Hematopoietic multipotent progenitor cell treated with erythropoietin and hydrocortisone succinate and interleukin-3 and kit ligand, for 17 days (in vitro differentiated cells): ENCODE measurements around the gene ZNF653.

Experiments
- DNase-seq: peaks from one replicate; pipeline ENCODE4 v3.0.0-alpha.2; 2015; ENCODE audit warnings: low spot score

ZNF653 gene, protein sequence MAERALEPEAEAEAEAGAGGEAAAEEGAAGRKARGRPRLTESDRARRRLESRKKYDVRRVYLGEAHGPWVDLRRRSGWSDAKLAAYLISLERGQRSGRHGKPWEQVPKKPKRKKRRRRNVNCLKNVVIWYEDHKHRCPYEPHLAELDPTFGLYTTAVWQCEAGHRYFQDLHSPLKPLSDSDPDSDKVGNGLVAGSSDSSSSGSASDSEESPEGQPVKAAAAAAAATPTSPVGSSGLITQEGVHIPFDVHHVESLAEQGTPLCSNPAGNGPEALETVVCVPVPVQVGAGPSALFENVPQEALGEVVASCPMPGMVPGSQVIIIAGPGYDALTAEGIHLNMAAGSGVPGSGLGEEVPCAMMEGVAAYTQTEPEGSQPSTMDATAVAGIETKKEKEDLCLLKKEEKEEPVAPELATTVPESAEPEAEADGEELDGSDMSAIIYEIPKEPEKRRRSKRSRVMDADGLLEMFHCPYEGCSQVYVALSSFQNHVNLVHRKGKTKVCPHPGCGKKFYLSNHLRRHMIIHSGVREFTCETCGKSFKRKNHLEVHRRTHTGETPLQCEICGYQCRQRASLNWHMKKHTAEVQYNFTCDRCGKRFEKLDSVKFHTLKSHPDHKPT

DNA sequence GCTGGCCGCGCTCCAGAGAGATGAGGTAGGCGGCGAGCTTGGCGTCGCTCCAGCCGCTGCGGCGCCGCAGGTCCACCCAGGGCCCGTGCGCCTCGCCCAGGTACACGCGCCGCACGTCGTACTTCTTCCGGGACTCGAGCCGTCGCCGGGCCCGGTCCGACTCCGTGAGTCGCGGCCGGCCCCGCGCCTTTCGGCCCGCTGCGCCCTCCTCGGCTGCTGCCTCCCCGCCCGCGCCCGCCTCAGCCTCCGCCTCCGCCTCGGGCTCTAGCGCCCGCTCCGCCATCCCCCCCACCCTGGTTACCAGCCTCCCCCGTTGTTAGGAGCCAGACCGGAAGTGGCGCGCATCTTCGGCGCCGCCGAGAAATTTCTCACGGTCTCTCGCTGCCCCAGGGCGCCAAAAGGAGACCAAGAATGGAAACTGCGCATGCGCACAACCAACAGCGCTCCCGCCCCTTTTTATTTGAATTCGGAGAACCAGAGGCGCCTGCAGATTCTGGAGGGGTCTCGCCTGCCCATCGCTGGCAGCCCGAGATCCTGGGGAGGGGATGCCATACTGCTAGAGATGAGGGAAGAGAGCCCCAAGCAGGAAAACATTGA, at the start of gene ZNF653:
Gene ZNF653, minus strand, starts transcription at position 336 of the 597 bp plus-strand sequence. Its CDS starts 53 bp downstream, at position 283.
- peak; percentile 98 for DNase-seq

GRCh38 chr19:11555246-11555645, 49.6 kb upstream of the ZNF653 start:
- no peak for DNase-seq

- DNase-seq = no peak
These were observed 48.5 kb upstream of the ZNF653 start for GRCh38 chr19:11554160-11554559.

GRCh38 chr19:11552666-11553372, 47.2 kb upstream of the ZNF653 start:
- DNase-seq = no peak

- peak; percentile 37 for DNase-seq
These were observed 46.1 kb upstream of the ZNF653 start for GRCh38 chr19:11551603-11552235.

GRCh38 chr19:11550265-11550664, 44.6 kb upstream of the ZNF653 start:
- DNase-seq = no peak

- no peak for DNase-seq
These were observed 43.8 kb upstream of the ZNF653 start for GRCh38 chr19:11549386-11549953.

DNA sequence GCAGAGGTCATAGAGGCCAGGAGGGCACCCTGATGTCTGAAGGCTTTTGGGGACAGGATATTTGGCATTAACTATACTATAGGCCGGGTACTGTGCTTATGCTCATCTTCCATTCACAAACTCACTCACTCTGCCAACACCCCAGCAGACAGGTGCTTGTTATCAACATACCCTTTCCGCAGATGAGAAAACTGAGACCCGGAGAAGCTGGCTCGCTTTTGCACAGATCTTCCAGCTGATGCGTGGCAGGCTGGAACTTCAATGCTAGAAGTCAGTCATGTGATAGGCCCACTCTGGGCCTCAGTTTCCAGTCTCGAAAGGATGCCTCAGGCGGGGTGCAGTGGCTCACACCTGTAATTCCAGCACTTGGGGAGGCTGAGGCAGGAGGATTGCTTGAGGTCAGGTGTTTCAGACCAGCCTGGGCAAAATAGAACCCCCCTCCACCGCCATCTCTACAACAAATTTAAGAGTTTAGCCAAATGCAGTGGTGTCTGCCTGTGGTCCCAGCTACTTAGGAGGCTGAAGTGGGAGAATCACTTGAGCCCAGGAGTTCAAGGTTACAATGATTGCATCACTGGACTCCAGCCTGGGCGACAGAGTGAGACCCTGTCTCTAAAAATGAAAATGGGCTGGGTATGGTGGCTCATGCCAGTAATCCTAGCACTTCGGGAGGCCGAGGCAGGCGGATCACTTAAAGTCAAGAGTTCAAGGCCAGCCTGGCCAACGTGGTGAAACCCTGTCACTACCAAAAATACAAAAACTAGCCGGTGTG, 42.5 kb upstream of the ZNF653 start:
- no peak for DNase-seq

- no peak for DNase-seq
These were observed 35.6 kb upstream of the ZNF653 start for GRCh38 chr19:11541238-11541637.

- DNase-seq = no peak
These were observed 35.0 kb upstream of the ZNF653 start for GRCh38 chr19:11540645-11541044.

DNA sequence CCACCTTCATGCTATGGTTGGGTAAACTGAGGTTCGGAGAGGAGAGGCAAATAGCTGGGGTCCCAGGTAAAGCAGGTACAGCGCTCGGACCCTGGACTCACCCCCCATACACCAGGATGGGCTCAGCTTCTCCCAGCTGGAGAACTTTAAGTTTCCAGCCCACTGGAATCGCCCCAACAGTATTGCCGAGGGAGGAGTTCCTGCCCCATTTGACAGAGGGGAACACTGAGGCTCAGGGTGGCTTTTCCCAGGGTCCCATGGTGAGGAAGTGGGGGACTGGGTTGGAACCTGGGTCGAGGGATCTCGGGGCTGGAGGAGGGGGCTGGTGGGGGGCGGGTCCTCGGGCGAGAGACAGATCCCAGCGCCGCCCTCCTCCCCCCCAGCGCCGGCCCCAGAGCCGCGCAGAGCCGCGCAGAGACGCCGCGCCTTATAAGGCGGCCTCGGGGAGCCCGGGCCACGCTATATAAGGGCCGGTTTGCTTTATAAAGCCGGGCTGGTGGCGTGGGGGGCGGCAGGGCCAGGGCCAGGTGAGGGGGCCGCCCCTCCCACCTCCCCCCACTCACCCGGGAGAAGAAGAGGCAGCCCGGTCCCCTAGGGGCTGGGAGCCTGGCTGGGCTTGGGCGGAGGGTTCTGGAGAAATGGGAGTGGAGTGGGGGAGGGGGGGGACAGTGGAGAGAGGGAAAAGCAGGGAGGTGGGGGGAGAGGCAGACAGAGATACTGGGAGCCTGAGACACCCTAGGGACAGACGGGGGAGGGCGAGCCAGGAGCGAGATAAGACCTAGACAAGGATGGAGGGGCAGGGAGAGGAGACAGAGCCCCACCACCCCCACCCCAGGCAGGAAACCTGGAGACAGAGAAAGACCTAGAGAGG, 34.1 kb upstream of the ZNF653 start:
- no peak for DNase-seq

DNA sequence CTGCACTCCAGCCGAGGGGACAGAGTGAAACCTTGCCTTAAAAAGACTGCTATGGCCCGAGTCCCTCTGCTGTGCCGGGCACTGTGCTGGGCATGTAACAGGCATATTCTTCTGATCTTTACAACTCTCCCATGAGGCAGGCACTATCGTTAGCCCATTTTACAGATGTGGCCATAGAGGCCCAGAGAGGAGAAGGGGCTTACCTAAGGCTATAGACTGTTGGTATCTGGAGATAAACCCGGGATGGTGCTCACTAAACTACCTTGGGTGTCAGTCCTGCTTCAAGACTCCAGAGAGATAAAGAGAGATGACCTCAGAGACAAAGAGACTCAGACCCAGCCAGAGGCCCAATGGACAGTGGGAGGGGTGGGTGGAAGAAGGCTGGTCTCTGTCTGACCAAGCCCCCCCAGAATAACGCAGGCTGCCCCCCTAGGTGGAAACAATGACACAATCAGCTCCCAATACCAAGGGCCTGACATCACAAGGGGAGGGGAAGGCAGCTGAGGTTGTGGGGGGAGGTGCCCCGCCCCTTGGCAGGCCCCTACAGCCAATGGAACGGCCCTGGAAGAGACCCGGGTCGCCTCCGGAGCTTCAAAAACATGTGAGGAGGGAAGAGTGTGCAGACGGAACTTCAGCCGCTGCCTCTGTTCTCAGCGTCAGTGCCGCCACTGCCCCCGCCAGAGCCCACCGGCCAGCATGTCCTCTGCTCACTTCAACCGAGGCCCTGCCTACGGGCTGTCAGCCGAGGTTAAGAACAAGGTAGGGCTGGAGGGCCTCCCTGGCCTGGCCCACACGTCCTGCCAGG, 32.8 kb upstream of the ZNF653 start, which contains the start of gene CNN1:
Gene CNN1, plus strand, starts transcription at position 620 of the 805 bp plus-strand sequence. Its CDS starts 77 bp downstream, at position 697.
- DNase-seq = no peak

GRCh38 chr19:11535792-11536595, 30.4 kb upstream of the ZNF653 start:
- peak; percentile 95 for DNase-seq

DNA sequence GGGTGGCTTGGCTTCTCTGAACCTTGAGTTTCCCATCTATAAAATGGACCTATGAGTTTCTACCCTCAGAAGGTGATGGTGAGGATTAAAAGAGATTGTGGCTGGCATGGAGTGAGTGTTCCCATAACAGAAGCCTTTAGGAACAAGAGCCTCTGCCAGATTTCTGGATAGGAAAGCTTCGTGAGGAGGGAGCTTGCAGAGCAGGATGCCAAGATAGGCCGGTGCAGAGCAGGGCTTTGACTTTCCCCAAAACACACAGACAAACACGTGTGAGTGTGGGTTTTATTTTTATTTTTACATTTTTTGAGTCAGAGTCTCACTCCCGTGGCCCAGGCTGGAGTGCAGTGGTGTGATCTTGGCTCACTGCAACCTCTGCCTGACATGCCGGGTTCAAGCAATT, 29.3 kb upstream of the ZNF653 start:
- DNase-seq = no peak

- DNase-seq = no peak
These were observed 28.9 kb upstream of the ZNF653 start for GRCh38 chr19:11534538-11534937.

DNA sequence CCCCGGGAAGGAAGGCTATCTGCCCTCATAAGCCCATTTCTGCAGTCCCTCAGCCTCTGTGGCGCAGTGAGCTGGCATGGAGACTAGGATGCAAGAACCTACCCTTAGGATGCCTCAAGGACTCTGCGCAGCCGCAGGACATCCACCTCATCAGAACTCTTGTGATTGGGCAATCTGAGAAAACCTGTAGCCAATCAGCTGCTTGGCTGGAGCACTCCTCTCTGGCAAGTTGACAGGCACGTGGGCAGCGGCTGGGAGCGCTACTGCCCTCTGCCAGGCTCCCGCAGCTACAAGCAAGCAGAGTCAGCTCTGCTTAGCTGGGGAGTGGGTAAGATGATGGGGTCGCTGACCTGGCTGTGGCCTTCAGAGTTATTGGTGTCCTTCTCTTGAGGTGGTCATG, 24.8 kb upstream of the ZNF653 start:
- DNase-seq = peak; percentile 90

GRCh38 chr19:11528551-11529341, 23.1 kb upstream of the ZNF653 start, which contains the start of gene ECSIT:
Gene ECSIT, minus strand, starts transcription at chr19:11529134. Its CDS starts 9,964 bp downstream, at chr19:11519170.
- DNase-seq = peak; percentile 97
